Measurements from ENCODE around the gene PEX26. TPM values are rescaled to one million over a fixed set of nuclear protein-coding genes. Genes with fewer than 3 reads are reported as not detected.
"Not testable (repeated sequence)": the region's sequence is repeated elsewhere in the genome, so short reads cannot be mapped to it uniquely, and the experiment has no call there.

Gene PEX26
- total RNA-seq (2014; rRNA removed; shearing (Covaris generic)), result 10.4 and 14.6 TPM in 2 replicates

DNA sequence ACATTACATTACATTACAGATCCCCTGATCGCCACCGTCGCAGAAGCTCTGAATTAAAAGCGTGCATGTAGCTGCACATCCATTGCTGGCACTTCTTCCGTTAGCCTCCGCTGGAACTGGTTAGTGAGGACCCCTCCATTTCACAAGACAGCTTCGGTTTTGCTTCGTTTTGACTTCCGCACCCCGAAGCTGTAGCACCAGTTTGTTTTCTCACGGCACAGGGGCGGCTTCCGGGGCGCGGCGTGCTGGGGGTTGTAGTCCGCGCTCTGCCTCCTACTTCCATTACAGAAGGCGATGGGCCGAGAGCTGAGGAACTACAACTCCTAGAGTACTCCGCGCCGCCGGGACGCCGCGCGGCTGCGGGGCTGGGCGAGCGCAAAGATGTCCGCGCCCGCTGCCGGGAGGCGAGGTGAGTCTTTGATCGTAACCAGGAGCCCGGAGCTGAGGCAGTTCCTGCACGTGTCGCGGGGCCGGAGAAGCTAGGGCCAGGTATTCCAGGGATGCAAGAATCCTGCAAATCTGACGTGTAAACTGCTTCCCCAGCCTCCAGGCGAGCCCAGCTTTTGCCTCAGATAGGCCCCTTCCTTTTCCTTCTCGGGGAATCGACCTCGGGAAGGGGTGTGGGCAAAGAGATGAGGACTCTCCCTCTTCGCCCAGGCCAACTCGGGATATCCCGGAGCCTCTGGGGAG, at the start of gene PEX26:
Gene PEX26, plus strand, starts transcription at position 352 of the 690 bp plus-strand sequence. CDS start 387 bp downstream, outside the sequence.
- peak; percentile 94 for DNase-seq (ENCODE audit: low read depth)

DNA sequence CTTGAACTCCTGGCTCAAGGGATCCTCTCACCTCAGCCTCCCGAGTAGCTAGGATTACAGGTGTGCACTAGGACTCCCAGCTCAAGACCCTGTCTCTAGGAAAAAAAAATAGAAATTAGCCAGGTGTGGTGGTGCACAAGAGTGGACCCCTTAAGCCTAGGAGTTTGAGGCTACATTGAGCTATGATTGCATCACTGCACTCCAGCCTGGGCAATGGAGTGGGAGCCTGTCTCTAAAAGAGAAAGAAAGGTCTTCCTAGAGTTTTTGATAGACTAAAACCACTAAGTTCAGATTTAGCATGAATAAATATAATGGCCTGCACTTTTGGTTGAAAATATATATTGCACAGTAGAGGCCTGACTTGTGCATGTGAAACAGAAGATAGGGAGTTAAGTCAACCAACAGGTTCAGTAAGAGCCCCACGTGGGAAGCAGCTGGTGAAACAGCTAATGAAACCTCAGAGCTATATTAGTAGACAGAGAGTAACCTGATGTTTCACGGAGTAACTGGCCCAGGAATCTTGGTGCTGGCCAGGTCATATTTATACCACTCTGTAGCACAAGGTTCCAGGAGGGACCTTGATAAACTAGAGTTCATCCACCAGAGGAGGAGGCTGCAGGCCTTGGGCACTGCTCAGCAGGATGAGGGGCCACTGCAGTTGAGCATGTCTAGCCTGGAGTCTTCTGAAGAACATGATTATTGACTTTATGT, 48.8 kb upstream of the PEX26 start:
- no peak for DNase-seq (ENCODE audit: low read depth)

DNA sequence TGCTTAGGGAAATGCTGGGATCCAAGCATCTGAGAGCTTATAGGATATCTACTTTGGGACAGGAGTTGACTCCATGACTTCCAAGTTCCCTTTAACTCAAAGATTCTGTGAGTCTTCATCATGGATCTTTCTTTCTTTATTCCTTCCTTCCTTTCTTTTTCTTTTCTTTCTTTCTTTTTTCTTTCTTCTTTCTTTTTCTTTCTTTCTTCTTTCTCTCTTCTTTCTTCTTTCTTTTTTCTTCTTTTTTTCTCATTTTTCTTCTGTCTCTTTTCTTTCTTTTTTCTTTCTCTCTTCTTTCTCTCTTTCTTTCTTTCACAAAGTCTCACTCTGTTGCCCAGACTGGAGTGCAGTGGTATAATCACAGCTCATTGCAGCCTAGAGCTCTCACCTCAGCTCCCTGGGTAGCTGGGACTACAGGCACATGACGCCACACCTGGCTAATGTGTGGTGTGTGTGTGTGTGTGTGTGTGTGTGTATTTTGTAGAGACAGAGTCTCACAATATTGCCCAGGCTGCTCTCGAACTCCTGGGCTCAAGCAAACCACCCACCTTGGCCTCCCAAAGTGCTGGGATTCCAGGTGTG, 48.0 kb upstream of the PEX26 start:
- no peak for DNase-seq (ENCODE audit: low read depth)

DNA sequence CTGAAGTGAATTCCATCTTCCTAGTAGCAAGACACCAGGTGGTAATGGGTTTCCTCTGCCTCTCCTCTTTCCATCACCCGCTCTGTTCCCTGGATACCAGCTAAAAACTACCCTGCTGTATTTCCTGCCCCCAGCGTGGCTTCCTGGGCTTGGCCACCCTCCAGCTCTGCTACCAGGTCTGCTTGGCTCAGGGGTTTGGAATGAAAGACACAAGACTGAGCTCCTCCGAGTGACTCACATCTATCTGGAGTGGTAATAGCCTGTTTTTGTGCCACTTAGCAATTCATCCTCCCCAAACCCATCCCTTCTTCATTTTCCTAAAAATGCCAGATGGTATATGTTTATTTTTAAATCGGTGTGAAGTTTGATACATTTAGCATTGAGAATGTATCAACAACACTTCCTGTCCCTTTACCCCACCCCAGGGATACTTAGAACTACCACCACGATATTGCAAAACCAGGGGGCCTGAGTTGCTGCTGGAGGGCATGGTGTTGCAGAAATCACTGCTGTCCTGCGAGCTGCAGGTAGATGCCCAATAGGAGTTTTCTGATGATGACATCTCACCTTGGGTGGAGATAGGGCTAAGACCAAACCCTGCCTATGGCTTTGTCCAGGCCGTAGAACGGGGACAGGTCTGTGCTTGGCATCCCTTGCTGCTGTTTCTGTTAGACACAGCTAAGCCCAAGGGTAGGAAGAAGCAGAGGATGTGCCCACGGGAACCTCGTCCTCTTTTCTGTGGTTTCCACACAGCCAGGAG, 45.9 kb upstream of the PEX26 start:
- peak; percentile 97 for DNase-seq (ENCODE audit: low read depth)

DNA sequence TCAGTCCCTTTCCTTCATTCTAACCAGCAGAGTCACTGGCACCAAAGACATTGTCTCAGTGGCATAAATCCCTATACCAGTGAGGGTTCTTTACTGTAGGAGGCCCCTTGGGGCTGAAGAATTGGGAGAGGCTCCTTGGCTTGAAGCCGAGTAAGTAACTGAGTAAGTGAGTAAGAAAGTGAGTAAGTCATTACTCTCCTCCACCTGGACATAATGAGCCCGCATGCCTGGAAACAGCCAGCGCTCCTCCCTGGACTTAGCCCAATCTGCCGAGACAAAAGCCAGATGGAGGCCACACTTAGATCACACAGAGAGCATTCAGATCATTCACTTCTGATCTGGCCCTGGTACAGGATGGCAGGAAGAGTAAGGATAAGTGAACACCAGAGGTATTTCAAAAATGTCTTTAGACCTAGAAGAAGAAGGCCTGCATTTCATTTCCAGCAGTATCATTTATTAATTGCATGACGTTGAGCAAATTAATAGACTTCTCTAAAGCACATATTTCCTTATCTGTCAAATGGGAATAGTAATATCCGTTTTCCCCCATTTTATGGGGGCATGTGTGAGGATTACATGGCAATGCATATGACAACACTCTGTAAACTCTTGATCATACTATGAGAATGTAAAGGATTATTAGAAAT, 45.2 kb upstream of the PEX26 start:
- peak; percentile 92 for DNase-seq (ENCODE audit: low read depth)

DNA sequence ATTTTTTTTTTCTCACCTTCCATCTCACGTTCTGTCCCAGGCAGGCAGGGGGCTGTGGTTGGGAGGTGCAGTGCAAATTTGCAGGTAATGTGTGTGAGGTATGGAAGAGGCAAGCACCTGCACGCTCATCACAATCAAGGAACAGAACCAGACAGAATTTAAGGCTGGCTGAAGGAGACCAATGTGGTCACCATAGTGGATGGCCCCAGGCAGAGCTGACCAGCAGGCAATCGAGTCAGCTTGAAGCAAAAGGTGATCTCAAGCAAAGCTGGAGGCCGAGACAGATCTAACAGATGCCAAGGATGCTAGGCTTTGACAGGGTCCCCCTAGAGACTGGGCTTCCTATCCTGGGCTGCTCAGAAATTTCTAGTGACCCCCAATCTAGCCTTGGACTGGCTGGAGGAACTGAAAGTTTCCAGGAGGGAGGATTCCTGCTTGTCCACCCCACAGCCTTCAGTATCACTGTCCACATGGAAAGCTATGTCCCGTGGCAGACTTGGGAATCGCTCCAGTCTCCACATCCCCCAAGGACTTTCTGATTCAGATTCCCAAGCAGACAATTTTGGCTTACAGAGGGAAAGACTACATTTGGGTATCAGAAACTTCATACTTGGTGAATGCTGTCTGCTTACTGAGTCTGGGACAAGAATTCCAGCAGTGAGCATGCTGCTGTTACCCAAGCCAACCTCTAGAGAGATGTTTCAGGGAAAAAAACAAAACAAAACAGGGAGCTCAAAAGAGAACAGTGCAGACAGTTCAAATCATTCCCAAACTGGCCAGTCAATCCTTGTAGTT, 44.4 kb upstream of the PEX26 start:
- peak; percentile 30 for DNase-seq (ENCODE audit: low read depth)

DNA sequence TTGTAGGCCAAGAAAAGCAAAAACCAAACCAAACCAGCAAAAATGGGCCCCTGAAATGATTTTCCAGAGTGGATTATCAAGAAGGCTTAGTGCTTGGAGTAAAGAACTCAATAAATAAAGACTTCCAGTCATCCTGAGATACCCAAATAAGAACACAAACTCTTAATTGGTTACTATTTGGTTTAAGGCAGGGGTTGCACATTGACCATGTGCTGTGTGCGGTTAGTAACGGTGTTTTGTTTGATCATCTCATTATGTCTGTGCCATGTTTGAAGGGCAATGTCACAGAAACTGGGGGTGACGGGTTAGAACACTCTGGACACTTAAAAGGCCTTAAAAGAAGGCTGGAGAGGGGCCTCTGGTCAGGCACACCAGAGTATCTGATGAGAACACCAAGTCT, 43.7 kb upstream of the PEX26 start:
- no peak for DNase-seq (ENCODE audit: low read depth)

DNA sequence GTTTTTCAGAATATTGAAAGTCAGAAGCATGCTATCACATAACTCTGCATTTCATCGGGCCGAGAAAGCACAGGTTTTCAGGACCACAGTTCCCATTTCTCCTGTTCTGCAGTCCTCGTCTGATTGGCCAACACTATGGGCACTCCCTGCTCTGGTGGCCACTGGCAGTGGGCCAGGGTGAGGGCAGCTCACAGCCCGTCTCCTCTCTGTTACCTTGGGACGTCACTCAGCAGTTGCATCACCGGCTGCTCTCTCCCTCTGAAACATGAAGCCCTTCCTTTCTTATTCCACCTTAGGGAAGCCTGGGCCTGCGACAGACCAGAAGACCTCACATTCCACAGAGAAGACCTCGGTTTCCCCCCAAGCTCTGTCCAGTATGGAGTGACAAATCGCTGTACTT, 42.0 kb upstream of the PEX26 start:
- DNase-seq (ENCODE audit: low read depth), result peak; percentile 40

DNA sequence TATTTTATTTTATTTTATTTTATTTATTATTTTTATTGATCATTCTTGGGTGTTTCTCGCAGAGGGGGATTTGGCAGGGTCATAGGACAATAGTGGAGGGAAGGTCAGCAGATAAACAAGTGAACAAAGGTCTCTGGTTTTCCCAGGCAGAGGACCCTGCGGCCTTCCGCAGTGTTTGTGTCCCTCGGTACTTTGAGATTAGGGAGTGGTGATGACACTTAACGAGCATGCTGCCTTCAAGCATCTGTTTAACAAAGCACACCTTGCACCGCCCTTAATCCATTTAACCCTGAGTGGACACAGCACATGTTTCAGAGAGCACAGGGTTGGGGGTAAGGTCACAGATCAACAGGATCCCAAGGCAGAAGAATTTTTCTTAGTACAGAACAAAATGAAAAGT, 36.9 kb upstream of the PEX26 start:
- DNase-seq (ENCODE audit: low read depth), result not testable (repeated sequence)

DNA sequence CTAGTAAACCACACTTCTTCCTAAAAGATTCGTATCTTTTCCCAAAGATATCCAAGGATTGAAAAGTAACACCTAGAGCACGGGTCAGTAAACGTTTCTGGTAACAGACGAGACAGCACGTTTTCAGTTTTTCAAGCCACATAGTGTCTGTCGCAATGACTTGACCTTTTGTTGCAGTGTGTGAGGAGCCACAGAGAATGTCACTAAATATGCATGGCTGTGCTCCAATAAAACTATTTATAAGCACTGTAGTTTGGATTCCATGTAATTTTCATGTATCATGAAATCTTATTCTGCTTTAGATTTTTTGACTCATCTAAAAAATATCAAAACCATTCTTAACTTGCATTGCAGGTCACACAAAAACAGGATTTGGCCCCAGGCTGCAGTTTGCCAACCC, 35.1 kb upstream of the PEX26 start:
- peak; percentile 78 for DNase-seq (ENCODE audit: low read depth)

DNA sequence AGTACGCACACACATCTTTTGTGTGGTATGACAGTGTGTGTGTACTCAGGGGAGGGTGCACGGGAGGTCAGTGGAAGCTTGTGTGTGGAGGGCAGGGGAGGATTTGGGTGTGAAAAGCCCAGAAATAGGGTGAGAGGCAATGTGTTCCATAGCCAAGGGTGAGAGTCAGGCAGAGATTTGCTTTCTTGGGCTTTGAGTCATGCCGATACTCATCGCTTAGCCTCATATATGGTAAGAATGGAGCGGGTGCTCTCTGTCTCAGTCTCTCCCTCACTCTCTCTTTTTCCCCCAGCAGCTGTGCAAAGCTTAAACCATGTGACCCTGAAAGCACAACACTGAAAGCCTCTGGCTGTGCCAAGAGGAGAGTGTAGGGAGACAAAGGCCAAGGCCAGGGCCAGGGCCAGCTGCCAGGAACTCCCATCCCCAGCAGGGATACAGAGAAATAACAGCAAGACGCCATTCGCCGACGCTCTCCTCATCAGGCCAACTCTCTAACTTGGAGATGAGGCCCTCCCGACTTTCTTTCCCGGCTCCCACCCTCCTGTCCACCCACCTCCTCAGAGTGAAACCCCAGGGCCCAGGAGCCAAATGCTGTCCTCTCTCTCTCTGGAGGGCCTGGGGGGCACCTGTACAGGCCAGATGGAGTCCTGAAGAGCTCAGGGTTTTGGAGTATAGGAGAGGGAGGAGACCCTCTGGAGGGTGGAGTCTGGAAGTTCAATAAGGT, 33.1 kb upstream of the PEX26 start:
- DNase-seq (ENCODE audit: low read depth), result no peak

DNA sequence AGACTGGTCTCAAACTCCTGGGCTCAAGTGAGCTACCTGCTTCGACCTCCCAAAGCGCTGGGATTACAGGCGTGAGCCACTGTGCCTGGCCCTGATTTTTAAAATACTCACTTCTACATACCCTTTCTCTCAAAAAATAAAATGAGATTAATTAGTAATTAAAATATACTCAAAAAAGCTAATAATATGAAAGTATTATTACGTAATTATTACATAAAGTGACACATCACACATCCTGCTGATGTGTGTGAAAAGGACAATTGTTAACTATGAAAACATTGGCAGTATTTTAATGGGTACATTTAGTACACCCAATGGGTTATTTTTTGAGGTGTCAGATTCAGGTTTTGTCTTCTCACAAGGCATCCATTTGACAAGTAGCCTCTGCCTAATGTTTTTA, 32.0 kb upstream of the PEX26 start:
- DNase-seq (ENCODE audit: low read depth), result no peak

DNA sequence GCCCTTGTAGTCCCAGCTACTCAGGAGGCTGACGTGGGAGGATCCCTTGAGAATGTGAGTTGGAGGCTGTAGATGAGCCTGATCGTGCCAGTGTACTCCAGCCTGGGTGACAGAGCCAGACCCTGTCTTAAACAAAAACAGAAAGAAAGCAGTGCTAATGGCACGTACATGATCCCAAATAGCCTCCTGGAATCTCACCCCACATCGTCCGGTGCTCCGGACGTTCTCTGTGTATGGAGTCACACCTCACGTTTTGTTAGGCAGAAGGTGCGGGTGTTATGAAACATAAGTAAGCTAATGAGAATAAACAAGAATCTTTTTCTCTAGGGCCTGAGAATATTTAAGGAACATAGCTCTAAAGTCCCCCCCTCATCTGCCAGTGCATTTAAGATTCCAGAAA, 29.7 kb upstream of the PEX26 start:
- no peak for DNase-seq (ENCODE audit: low read depth)

DNA sequence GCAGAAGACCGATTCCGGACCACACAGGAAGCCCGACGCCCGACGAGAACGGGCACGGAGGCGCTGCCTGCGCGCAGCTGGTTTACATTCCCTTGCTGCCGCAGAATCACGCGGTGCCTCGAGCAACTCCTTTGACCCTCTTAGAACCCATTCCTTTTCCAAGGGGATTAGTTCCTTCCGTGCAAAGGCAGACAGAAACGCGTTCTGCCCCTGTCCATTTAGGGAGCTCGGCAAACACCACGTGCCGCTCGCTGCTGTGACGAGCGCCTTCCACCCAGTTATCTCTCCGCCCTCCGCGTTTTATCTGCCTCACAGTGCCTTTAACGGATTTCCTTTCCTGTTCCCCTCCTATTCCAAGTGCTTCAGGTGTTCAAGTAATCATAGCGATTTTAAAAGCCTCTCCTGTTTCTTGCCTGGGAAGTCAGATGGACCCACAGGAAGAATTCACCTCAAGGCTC, 29.3 kb upstream of the PEX26 start:
- DNase-seq (ENCODE audit: low read depth), result no peak

DNA sequence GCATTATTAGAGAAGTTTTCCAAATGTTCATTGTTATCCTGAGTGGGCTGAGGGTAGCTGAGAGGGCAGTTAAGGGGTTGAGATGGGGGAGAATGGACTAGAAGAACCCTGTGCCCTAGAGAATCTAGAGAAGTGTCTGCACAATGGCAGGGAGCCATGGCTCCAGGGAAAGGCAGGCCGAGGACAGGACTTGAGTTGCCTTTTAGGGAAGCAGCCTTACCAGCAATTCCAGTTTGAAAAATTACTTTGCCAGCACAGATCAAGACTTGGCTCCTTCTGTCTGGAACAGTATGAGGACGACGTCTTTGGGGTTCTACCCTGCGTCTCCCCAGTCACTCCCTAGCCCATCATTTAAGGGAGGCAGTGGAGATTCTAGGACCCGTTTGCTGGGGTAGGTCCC, 27.7 kb upstream of the PEX26 start:
- no peak for DNase-seq (ENCODE audit: low read depth)

DNA sequence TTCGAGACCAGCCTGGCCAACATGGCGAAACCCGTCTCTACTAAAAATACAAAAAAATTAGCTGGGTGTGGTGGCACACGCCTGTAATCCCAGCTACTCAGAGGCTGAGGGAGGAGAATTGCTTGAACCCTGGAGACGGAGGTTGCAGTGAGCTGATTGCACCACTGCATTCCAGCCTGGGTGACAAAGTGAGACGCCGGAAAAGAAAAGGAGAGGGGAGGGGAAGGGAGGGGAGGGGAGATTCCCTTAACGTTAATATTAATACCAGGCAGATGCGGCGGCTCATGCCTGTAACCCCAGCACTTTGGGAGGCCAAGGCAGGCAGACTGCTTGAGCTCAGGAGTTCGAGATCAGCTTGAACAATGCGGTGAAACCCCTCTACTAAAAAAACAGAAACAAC, 26.7 kb upstream of the PEX26 start:
- DNase-seq (ENCODE audit: low read depth), result not testable (repeated sequence)

DNA sequence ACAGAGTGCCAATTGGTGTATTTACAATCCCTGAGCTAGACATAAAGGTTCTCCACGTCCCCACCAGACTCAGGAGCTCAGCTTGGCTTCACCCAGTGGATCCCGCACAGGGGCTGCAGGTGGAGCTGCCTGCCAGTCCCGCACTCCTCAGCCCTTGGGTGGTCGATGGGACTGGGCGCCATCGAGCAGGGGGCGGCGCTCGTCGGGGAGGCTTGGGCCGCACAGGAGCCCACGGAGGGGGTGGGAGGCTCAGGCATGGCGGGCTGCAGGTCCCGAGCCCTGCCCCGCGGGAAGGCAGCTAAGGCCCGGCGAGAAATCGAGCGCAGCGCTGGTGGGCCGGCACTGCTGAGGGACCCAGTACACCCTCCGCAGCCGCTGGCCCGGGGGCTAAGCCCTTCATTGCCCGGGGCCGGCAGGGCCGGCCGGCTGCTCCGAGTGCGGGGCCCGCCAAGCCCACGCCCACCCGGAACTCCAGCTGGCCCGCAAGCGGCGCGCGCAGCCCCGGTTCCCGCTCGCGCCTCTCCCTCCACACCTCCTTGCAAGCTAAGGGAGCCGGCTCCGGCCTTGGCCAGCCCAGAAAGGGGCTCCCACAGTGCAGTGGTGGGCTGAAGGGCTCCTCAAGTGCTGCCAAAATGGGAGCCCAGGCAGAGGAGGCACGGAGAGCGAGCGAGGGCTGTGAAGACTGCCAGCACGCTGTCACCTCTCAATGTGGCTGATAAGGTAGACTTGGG, 24.4 kb upstream of the PEX26 start:
- not testable (repeated sequence) for DNase-seq (ENCODE audit: low read depth)

DNA sequence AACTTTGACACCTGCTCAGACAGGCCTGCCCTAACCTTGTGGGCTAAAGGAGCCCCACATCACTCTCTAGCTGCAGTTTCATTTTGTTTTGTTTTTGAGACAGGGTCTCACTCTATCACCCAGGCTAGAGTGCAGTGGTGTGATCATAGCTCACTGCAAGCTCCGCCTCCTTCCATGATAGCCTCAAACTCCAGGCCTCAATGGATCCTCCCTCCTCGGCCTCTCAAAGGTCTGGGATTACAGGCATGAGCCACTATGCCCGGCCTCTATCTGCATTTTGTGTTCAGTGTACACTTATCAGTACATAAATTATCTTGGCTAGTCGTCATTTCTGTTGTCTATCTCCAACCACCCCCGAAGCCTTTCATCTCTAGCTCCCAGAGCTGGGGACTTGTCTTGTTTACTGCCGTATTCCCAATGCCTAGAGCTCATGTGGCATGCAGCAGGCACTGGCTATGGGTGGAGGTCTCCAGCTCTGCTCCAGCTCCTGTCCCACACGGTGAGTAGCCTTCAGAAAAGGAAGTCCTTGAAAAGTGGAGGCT, 22.1 kb upstream of the PEX26 start:
- DNase-seq (ENCODE audit: low read depth), result no peak

DNA sequence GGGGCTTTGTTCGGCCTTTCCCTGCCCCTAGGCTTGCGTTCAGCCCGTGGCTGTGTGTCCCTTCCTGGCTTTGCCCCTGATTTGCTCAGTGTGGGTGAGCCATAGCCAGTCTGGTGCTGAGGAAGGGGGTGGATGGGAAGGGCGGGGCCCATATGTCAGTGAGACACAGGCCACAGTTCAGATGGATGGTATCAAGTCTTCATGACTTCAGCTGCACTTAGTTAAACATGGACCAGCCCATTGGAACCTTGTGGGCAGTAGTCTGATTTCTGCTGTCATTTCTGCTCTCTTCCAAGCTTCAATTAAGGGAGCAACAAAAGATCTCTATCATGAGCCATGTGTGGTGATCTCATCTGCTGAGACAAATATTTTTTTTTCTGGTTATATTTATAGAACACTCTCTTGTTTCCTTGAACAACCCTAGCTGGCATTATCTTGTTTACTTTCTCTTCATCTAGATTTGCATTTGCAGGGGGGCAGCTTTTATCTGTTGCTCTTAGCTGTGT, 21.6 kb upstream of the PEX26 start:
- peak; percentile 86 for DNase-seq (ENCODE audit: low read depth)
